ENCODE data around the gene PKNOX2.

The PKNOX2 gene

GRCh38 chr11:125174057-125174456 is 9.5 kb downstream of the PKNOX2 start:
- no peak for DNase-seq

- no peak for DNase-seq
Measured at GRCh38 chr11:125174686-125175085, 10.1 kb downstream of the PKNOX2 start.

- DNase-seq, result no peak
Measured at GRCh38 chr11:125175166-125175565, 10.6 kb downstream of the PKNOX2 start.

- no peak for DNase-seq
Measured at GRCh38 chr11:125175896-125176575, 11.5 kb downstream of the PKNOX2 start.

- no peak for DNase-seq
Measured at GRCh38 chr11:125176866-125177265, 12.3 kb downstream of the PKNOX2 start.

GRCh38 chr11:125177543-125177942 is 13.0 kb downstream of the PKNOX2 start:
- no peak for DNase-seq

- DNase-seq, result no peak
Measured at GRCh38 chr11:125179346-125179745, 14.8 kb downstream of the PKNOX2 start.

GRCh38 chr11:125179895-125180294 is 15.3 kb downstream of the PKNOX2 start:
- DNase-seq, result no peak

- DNase-seq, result no peak
Measured at GRCh38 chr11:125180413-125181305, 16.1 kb downstream of the PKNOX2 start.

GRCh38 chr11:125182573-125182972 is 18.0 kb downstream of the PKNOX2 start:
- DNase-seq, result no peak

- DNase-seq, result no peak
Measured at GRCh38 chr11:125183641-125184040, 19.1 kb downstream of the PKNOX2 start.

GRCh38 chr11:125188021-125188420 is 23.5 kb downstream of the PKNOX2 start:
- DNase-seq, result no peak

GRCh38 chr11:125190566-125190965 is 26.0 kb downstream of the PKNOX2 start:
- DNase-seq, result no peak

- no peak for DNase-seq
Measured at GRCh38 chr11:125192183-125192582, 27.6 kb downstream of the PKNOX2 start.

- no peak for DNase-seq
Measured at GRCh38 chr11:125192717-125193415, 28.3 kb downstream of the PKNOX2 start.

- DNase-seq, result no peak
Measured at GRCh38 chr11:125193416-125193726, 28.8 kb downstream of the PKNOX2 start.

- no peak for DNase-seq
Measured at GRCh38 chr11:125193841-125194240, 29.3 kb downstream of the PKNOX2 start.

- no peak for DNase-seq
Measured at GRCh38 chr11:125199915-125200314, 35.4 kb downstream of the PKNOX2 start.

- DNase-seq, result no peak
Measured at GRCh38 chr11:125200441-125200840, 35.9 kb downstream of the PKNOX2 start.

GRCh38 chr11:125201525-125202141 is 37.1 kb downstream of the PKNOX2 start:
- DNase-seq, result no peak

- DNase-seq, result no peak
Measured at GRCh38 chr11:125202362-125202880, 37.9 kb downstream of the PKNOX2 start.

GRCh38 chr11:125202977-125203376 is 38.4 kb downstream of the PKNOX2 start:
- no peak for DNase-seq

GRCh38 chr11:125207866-125208425 is 43.4 kb downstream of the PKNOX2 start:
- no peak for DNase-seq

Data from NCI-H446 (cell line).